HG03175 (cell line): ENCODE results near the gene GRM5.

Experiments
- ATAC-seq: cut with Tn5 transposase; IDR thresholded peaks from one replicate; pipeline ENCODE4 v1.9.1; 2021; ENCODE audit warnings: mild to moderate bottlenecking, moderate library complexity; ENCODE audit not compliant: unreplicated experiment

Gene GRM5

DNA sequence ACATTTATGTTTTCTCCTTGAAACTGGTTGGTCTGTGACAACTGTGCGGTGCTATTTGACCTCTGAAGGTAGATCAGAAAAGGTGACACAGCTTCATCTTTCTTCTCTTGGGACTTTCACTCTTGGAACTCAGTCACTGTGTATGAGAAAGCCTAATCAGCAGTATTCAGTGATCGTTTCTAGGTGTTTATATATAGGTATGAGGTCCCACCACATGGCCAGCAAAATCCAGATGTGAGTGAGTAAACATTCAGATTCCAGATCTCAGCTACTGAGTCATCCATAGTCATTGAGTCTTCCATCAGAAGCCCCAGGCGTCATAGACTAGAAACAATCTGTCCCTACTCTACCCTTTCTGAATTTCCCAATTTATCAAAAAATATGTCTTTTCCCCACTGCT, 610.9 kb downstream of the GRM5 start:
- no peak for ATAC-seq
